HEK293T (cell line): Measurements from ENCODE around the gene ZNF768.

Experiments
- BHLHE40 ChIP-seq: fragments of 450-650 bp; IDR thresholded peaks from 2 replicates; pipeline ENCODE4 v1.6.1; 2016; ENCODE audit warnings: mild to moderate bottlenecking, moderate library complexity, borderline replicate concordance
- TARDBP ChIP-seq: fragments of 450-650 bp; IDR thresholded peaks from 2 replicates; pipeline ENCODE4 v1.6.1; 2016

DNA sequence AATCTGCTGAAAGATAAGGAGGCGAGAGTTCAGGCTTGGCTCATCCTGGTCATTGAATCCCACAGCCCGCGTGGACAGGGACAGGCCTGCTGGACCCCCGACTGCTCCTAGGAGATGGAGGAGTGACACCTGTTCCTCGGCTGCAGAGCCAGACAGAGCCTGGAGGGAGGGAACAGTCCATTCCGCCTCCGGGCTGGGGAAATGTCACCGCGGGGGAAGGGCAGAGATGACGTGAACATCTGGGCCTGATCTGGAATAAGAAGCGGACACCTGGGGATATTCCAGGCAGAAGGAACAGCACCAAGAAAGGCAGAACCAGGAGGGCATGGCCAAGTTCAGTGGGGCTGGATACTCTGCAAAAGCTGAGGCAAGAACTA lies 6.8 kb upstream of the ZNF768 start:
- no peak for TF ChIP-seq BHLHE40
- TF ChIP-seq TARDBP, result no peak
